Tibial artery (tissue), 4 donors: ENCODE data around the gene SH3RF3.

ENCODE experiments used
- DNase-seq, 2 donors: peaks; one replicate each; pipeline ENCODE4 v3.0.0-alpha.2; 2019
- H3K27ac ChIP-seq, 2 donors: fragments of 200-600 bp; sonication (generic) in 1 of 2; 1 replicate in 1 of 2; 2 replicates in 1 of 2; pipeline ENCODE4 v1.5.1; 2018 to 2019; ENCODE audit warnings: mild to moderate bottlenecking in 1 of 2
- H3K27me3 ChIP-seq, 2 donors: fragments of 200-600 bp; sonication (generic) in 1 of 2; one replicate each; pipeline versions ENCODE4 v1.5.1 to v1.6.0; 2016 to 2019
- H3K36me3 ChIP-seq, 3 donors: fragments of 200-600 bp; sonication (generic) in 2 of 3; one replicate each; pipeline ENCODE4 v1.5.1; 2016 to 2019; ENCODE audit warnings: mild to moderate bottlenecking in 2 of 3
- H3K4me1 ChIP-seq, 4 donors: fragments of 200-600 bp; sonication (generic) in 2 of 4; 1 replicate in 3 of 4; 2 replicates in 1 of 4; pipeline ENCODE4 v1.5.1; 2016 to 2019
- H3K4me3 ChIP-seq, 2 donors: fragments of 200-600 bp; sonication (generic) in 1 of 2; 1 replicate in 1 of 2; 2 replicates in 1 of 2; pipeline ENCODE4 v1.5.1; 2018 to 2019; ENCODE audit warnings: mild to moderate bottlenecking in 2 of 2
- H3K9me3 ChIP-seq, 3 donors: fragments of 200-600 bp; sonication (generic) in 1 of 3; one replicate each; pipeline ENCODE4 v1.5.1; 2016 to 2019
- CTCF ChIP-seq, 2 experiments: fragments of 200-600 bp in 1 of 2; fragments of 450-650 bp in 1 of 2; IDR thresholded peaks; one replicate each; pipeline ENCODE4 v1.5.1; 2017 to 2019; ENCODE audit warnings: antibody characterized with exemption in 2 of 2, mild to moderate bottlenecking in 1 of 2, moderate library complexity in 1 of 2
- intact Hi-C: fragments of 100-400 bp; cut with DNase I; formaldehyde crosslinking; loops from one replicate; pipeline ENCODE4 v1.15.0; 2023; ENCODE audit warnings: low total_unique reads

SH3RF3 gene

GRCh38 chr2:109410039-109410815, 281.2 kb downstream of the SH3RF3 start:
- Histone ChIP-seq H3K4me3 (no peak overlapping the region), H3K27ac (no peak overlapping the region), H3K36me3 (peaks cover 0 to 7% (median 0%) of the 10 kb centered on the region in 3 donors), H3K4me1 (peaks cover 0 to 12% (median 5%) of the 10 kb centered on the region in 4 donors), H3K9me3 (no peaks in the 10 kb centered on the region), H3K27me3 (no peaks in the 10 kb centered on the region)
- DNase-seq = peak in 1 of 2 donors; percentile 41
- TF ChIP-seq CTCF (IDR thresholded peaks at IDR 0.05) = no peak
- intact Hi-C loops = no loop called here

GRCh38 chr2:109411640-109412325, 282.8 kb downstream of the SH3RF3 start:
- intact Hi-C loops = no loop called here
- H3K36me3 ChIP-seq = peaks cover 0 to 7% (median 0%) of the 10 kb centered on the region in 3 donors

GRCh38 chr2:109415581-109416013, 286.6 kb downstream of the SH3RF3 start:
- H3K36me3 ChIP-seq = peaks cover 0 to 7% (median 0%) of the 10 kb centered on the region in 3 donors
- H3K27me3 ChIP-seq = no peaks in the 10 kb centered on the region
- no peaks in the 10 kb centered on the region for H3K9me3 ChIP-seq
- no peak for DNase-seq
- no peak overlapping the region for H3K27ac ChIP-seq
- no peak overlapping the region for H3K4me3 ChIP-seq
- intact Hi-C loops = no loop called here
- peaks cover 0 to 20% (median 4%) of the 10 kb centered on the region in 4 donors for H3K4me1 ChIP-seq
- no peak for TF ChIP-seq CTCF (IDR thresholded peaks at IDR 0.05)

More at GRCh38 chr2:109411640-109412325, 282.8 kb downstream of the SH3RF3 start:
- H3K4me1 ChIP-seq = peaks cover 0 to 12% (median 5%) of the 10 kb centered on the region in 4 donors
- no peak overlapping the region for H3K4me3 ChIP-seq
- no peak overlapping the region for H3K27ac ChIP-seq
- H3K27me3 ChIP-seq = no peaks in the 10 kb centered on the region
- no peaks in the 10 kb centered on the region for H3K9me3 ChIP-seq
- no peak for TF ChIP-seq CTCF (IDR thresholded peaks at IDR 0.05)
- no peak for DNase-seq

GRCh38 chr2:109417701-109418335, 288.8 kb downstream of the SH3RF3 start:
- H3K27me3 ChIP-seq = no peaks in the 10 kb centered on the region
- no peak for TF ChIP-seq CTCF (IDR thresholded peaks at IDR 0.05)
- H3K4me3 ChIP-seq = no peak overlapping the region
- peaks cover 0 to 6% (median 0%) of the 10 kb centered on the region in 3 donors for H3K36me3 ChIP-seq
- peaks cover 0 to 26% (median 7%) of the 10 kb centered on the region in 4 donors for H3K4me1 ChIP-seq
- DNase-seq = no peak
- H3K27ac ChIP-seq = no peak overlapping the region
- H3K9me3 ChIP-seq = no peaks in the 10 kb centered on the region
- intact Hi-C loops = no loop called here

- Histone ChIP-seq H3K27me3 (no peaks in the 10 kb centered on the region), H3K27ac (no peak overlapping the region), H3K4me1 (peaks cover 0 to 26% (median 7%) of the 10 kb centered on the region in 4 donors), H3K9me3 (no peaks in the 10 kb centered on the region), H3K4me3 (no peak overlapping the region), H3K36me3 (peaks cover 0 to 11% (median 8%) of the 10 kb centered on the region in 3 donors)
- intact Hi-C loops = no loop called here
- no peak for DNase-seq
- no peak for TF ChIP-seq CTCF (IDR thresholded peaks at IDR 0.05)
These were observed 289.7 kb downstream of the SH3RF3 start for GRCh38 chr2:109418716-109419115.
